ENCODE data around the gene DOCK7. TPM values are rescaled to one million over a fixed set of nuclear protein-coding genes. Genes with fewer than 3 reads are reported as not detected.

The DOCK7 gene
- total and polyA plus RNA-seq, 2 of the 13 experiments (the other 11 are each of a cell fraction or from before 2014, with no cell fraction given): 45.7 to 67.2 TPM

DNA sequence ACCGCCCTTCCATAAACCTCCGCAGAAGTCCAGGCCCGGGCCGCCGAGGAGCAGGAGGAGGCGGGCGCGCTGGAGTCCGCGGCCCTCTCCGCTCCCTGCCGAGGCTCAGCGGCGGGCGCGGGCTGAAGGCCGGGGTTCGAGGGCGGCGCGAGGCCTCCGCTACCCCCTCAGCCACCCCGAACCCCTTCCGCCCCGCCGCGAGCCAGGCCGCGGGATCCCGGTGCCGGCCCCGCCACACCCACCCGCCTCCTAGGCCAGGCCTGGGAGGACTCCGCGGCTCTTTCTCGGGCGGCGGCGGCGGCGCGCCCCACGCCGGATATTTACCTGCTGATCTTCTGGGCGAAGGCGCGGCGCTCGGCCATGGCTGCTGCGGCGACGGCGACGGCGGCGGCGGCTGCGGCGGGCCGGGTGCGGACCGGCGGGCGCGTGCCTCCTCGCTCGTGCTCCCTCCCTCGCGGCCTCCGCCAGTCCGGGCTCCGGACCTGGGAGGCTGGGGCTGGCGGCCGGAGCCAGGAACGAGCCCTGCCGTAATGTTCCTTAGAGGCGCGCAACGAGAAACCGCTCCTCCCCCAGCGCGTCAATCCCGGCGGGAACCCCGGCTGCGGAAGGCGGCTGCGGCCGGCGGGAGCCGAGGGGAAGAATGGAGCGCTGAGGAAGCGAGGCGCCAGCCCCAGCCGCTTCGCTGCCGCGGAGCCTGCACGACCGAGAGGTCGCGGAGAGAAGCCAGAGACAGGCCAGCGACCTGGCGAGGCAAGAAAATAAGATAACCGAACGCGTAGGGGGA is at the start of gene DOCK7 (continued):
- TF ChIP-seq, protein P1, sequence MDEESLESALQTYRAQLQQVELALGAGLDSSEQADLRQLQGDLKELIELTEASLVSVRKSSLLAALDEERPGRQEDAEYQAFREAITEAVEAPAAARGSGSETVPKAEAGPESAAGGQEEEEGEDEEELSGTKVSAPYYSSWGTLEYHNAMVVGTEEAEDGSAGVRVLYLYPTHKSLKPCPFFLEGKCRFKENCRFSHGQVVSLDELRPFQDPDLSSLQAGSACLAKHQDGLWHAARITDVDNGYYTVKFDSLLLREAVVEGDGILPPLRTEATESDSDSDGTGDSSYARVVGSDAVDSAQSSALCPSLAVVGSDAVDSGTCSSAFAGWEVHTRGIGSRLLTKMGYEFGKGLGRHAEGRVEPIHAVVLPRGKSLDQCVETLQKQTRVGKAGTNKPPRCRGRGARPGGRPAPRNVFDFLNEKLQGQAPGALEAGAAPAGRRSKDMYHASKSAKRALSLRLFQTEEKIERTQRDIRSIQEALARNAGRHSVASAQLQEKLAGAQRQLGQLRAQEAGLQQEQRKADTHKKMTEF (CRISPR knock-in tag; IDR thresholded peaks at IDR 0.05): peak; percentile 60; the same call in 1 of the 2 replicates
- TF ChIP-seq ZNF225 (CRISPR knock-in tag; IDR thresholded peaks at IDR 0.05) (no peak), ZNF850 (CRISPR knock-in tag; conservative IDR thresholded peaks at IDR 0.05) (no peak), ZSCAN20 (CRISPR knock-in tag; IDR thresholded peaks at IDR 0.05; ENCODE audit: borderline replicate concordance) (peak; percentile 16; the same call in 1 of the 2 replicates), ZNF790 (CRISPR knock-in tag; IDR thresholded peaks at IDR 0.05; ENCODE audit: borderline replicate concordance) (no peak), SALL2 (CRISPR knock-in tag; IDR thresholded peaks at IDR 0.05) (no peak), ZSCAN29 (CRISPR knock-in tag; conservative IDR thresholded peaks at IDR 0.05) (0 out of 2 replicates have a peak, but pooled peaks have one; percentile 40), ATF7-NPFF (CRISPR knock-in tag; IDR thresholded peaks at IDR 0.05; ENCODE audit: low read depth) (no peak), CHD4 (IDR thresholded peaks at IDR 0.05; ENCODE audit: borderline replicate concordance, low read length) (no peak), ESRRA (CRISPR knock-in tag; IDR thresholded peaks at IDR 0.05; ENCODE audit: low read depth) (no peak), FOSL1 (CRISPR knock-in tag; IDR thresholded peaks at IDR 0.05; ENCODE audit: borderline replicate concordance) (no peak), TEAD3 (CRISPR knock-in tag; optimal IDR thresholded peaks at IDR 0.05; ENCODE audit: borderline replicate concordance) (peak; percentile 22), ZNF883 (CRISPR knock-in tag; IDR thresholded peaks at IDR 0.05; ENCODE audit: not compliant biosample characterization) (peak; percentile 54), RORA (CRISPR knock-in tag; IDR thresholded peaks at IDR 0.05) (no peak), RFX3 (CRISPR knock-in tag; IDR thresholded peaks at IDR 0.05) (no peak), ZNF367 (CRISPR knock-in tag; IDR thresholded peaks at IDR 0.05; ENCODE audit: borderline replicate concordance) (no peak), PHB2 (IDR thresholded peaks at IDR 0.05; ENCODE audit: partially characterized antibody) (no peak), KMT2A (CRISPR knock-in tag; IDR thresholded peaks at IDR 0.05) (peak; percentile 64)
- TF ChIP-seq, protein P2, sequence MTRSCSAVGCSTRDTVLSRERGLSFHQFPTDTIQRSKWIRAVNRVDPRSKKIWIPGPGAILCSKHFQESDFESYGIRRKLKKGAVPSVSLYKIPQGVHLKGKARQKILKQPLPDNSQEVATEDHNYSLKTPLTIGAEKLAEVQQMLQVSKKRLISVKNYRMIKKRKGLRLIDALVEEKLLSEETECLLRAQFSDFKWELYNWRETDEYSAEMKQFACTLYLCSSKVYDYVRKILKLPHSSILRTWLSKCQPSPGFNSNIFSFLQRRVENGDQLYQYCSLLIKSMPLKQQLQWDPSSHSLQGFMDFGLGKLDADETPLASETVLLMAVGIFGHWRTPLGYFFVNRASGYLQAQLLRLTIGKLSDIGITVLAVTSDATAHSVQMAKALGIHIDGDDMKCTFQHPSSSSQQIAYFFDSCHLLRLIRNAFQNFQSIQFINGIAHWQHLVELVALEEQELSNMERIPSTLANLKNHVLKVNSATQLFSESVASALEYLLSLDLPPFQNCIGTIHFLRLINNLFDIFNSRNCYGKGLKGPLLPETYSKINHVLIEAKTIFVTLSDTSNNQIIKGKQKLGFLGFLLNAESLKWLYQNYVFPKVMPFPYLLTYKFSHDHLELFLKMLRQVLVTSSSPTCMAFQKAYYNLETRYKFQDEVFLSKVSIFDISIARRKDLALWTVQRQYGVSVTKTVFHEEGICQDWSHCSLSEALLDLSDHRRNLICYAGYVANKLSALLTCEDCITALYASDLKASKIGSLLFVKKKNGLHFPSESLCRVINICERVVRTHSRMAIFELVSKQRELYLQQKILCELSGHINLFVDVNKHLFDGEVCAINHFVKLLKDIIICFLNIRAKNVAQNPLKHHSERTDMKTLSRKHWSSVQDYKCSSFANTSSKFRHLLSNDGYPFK (CRISPR knock-in tag; IDR thresholded peaks at IDR 0.05; ENCODE audit: borderline replicate concordance): 0 out of 2 replicates have a peak, but pooled peaks have one; percentile 32
- TF ChIP-seq, protein P3, sequence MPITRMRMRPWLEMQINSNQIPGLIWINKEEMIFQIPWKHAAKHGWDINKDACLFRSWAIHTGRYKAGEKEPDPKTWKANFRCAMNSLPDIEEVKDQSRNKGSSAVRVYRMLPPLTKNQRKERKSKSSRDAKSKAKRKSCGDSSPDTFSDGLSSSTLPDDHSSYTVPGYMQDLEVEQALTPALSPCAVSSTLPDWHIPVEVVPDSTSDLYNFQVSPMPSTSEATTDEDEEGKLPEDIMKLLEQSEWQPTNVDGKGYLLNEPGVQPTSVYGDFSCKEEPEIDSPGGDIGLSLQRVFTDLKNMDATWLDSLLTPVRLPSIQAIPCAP (CRISPR knock-in tag; IDR thresholded peaks at IDR 0.05; ENCODE audit: low read depth): no peak
- TF ChIP-seq, protein P4, sequence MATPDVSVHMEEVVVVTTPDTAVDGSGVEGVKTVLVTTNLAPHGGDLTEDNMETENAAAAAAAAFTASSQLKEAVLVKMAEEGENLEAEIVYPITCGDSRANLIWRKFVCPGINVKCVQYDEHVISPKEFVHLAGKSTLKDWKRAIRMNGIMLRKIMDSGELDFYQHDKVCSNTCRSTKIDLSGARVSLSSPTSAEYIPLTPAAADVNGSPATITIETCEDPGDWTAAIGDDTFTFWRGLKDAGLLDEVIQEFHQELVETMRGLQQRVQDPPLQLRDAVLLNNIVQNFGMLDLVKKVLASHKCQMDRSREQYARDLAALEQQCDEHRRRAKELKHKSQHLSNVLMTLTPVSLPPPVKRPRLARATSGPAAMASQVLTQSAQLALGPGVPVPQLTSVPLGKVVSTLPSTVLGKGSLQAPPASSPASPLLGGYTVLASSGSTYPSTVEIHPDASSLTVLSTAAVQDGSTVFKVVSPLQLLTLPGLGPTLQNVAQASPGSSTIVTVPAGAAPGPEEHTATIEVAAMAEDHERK (CRISPR knock-in tag; IDR thresholded peaks at IDR 0.05; ENCODE audit: low read depth): no peak
- TF ChIP-seq, protein P5, sequence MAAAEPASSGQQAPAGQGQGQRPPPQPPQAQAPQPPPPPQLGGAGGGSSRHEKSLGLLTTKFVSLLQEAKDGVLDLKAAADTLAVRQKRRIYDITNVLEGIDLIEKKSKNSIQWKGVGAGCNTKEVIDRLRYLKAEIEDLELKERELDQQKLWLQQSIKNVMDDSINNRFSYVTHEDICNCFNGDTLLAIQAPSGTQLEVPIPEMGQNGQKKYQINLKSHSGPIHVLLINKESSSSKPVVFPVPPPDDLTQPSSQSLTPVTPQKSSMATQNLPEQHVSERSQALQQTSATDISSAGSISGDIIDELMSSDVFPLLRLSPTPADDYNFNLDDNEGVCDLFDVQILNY (CRISPR knock-in tag; conservative IDR thresholded peaks at IDR 0.05): 0 out of 2 replicates have a peak, but pooled peaks have one; percentile 37

Measured in HepG2 (cell line).